HepG2 (cell line): Measurements from ENCODE around the gene CLCA1. TPM values are rescaled to one million over a fixed set of nuclear protein-coding genes. Genes with fewer than 3 reads are reported as not detected.

ENCODE experiments used
- ATAC-seq: fragments of 200-7000 bp; cut with Tn5 transposase; 3 replicates; pipeline ENCODE4 v1.9.1; 2020; ENCODE audit warnings: mild to moderate bottlenecking, moderate library complexity
- BruUV-seq: library from RNA; stranded (reverse); fragments of 400-500 nt; replicated peaks from 2 replicates; lab custom pipeline; 2021; lab: Mats Ljungman, UMichigan
- CTCF ChIA-PET: fragments of 300-600 bp; formaldehyde crosslinking; extraction: SDS; loops from one replicate; lab custom pipeline; 2021; ENCODE audit warnings: low total read pairs, inconsistent platforms, low intra/inter-chr PET ratio; lab: Yijun Ruan, JAX
- POLR2A ChIA-PET: fragments of 350-600 bp; sonication (Branson Sonifier 250); formaldehyde crosslinking; loops from one replicate; lab custom pipeline; 2020; ENCODE audit warnings: antibody characterized with exemption, inconsistent platforms; lab: Yijun Ruan, JAX
- DNase-seq: peaks from one replicate; pipeline ENCODE4 v3.0.0-alpha.2; 2015; ENCODE audit warnings: low spot score
- FAIRE-seq: peaks from 3 replicates; lab custom pipeline; 2011; peaks lifted over from hg19 to GRCh38; lab: Jason Lieb, UNC
- H2AFZ ChIP-seq: one replicate; pipeline ENCODE4 v1.6.1; 2011; ENCODE audit warnings: low read length, inconsistent platforms
- H3K27ac ChIP-seq: fragments of 300-600 bp; 3 replicates; pipeline ENCODE4 v1.8.0; 2011; ENCODE audit warnings: mixed run types, mild to moderate bottlenecking, mixed read lengths, low read length, inconsistent platforms; ENCODE audit not compliant: insufficient read depth; ENCODE audit errors: extremely low read length
- H3K27me3 ChIP-seq, 2 experiments: fragments of 200-600 bp in 1 of 2; 2 replicates in 1 of 2; 3 replicates in 1 of 2; pipeline versions ENCODE4 v1.6.0 to v1.8.0; 2011; ENCODE audit warnings: low read length in 2 of 2, mild to moderate bottlenecking in 2 of 2, moderate library complexity in 2 of 2, inconsistent platforms in 1 of 2; ENCODE audit not compliant: insufficient read depth in 2 of 2, control insufficient read depth in 1 of 2
- H3K36me3 ChIP-seq, 2 experiments: fragments of 200-600 bp in 1 of 2; replicated peaks in 1 of 2; 2 replicates in 1 of 2; 3 replicates in 1 of 2; pipeline versions ENCODE4 v1.5.1 to v1.8.0; 2011; ENCODE audit warnings: low read length in 2 of 2, inconsistent platforms in 1 of 2; ENCODE audit not compliant: insufficient read depth in 2 of 2, control insufficient read depth in 1 of 2
- H3K4me1 ChIP-seq: 2 replicates; pipeline ENCODE4 v1.5.1; 2012; ENCODE audit warnings: low read length, inconsistent platforms; ENCODE audit not compliant: insufficient read depth
- H3K4me2 ChIP-seq: 2 replicates; pipeline ENCODE4 v1.6.0; 2011; ENCODE audit warnings: low read depth, low read length, inconsistent platforms
- H3K4me3 ChIP-seq, 3 experiments: fragments of 200-600 bp in 1 of 3; sonication (generic), shearing (Covaris generic) in 1 of 3; replicated peaks in 1 of 3; 2 replicates each; pipeline ENCODE4 v1.5.1; 2011 to 2016; ENCODE audit warnings: low read length in 3 of 3, inconsistent platforms in 2 of 3, low read depth in 2 of 3, mild to moderate bottlenecking in 2 of 3, control low read depth in 1 of 3, mixed read lengths in 1 of 3; ENCODE audit not compliant: insufficient read depth in 1 of 3
- H3K79me2 ChIP-seq: one replicate; pipeline ENCODE4 v1.6.1; 2011; ENCODE audit warnings: low read length, inconsistent platforms; ENCODE audit not compliant: insufficient read depth
- H3K9ac ChIP-seq: 2 replicates; pipeline ENCODE4 v1.6.0; 2011; ENCODE audit warnings: mild to moderate bottlenecking, low read depth, low read length, inconsistent platforms; ENCODE audit not compliant: insufficient read depth
- H3K9me3 ChIP-seq: 2 replicates; pipeline ENCODE4 v1.5.1; 2012; ENCODE audit warnings: mild to moderate bottlenecking, low read length
- H4K20me1 ChIP-seq: 2 replicates; pipeline ENCODE4 v1.6.0; 2011; ENCODE audit warnings: inconsistent platforms, mild to moderate bottlenecking, low read length, moderate library complexity; ENCODE audit not compliant: insufficient read depth
- PLRG1 ChIP-seq: fragments of 450-650 bp; conservative IDR thresholded peaks from 2 replicates; pipeline ENCODE4 v1.6.1; 2016
- TBL1XR1 ChIP-seq: fragments of 150-350 bp; IDR thresholded peaks from 2 replicates; pipeline ENCODE4 v1.6.1; 2014; ENCODE audit warnings: borderline replicate concordance, low read length; ENCODE audit not compliant: partially characterized antibody
- TERF1 ChIP-seq: sonication (generic); formaldehyde crosslinking; IDR thresholded peaks from 2 replicates; pipeline ENCODE4 v1.8.0; 2022; ENCODE audit warnings: mild to moderate bottlenecking, missing genetic modification reagents, moderate library complexity
- ZFP36 ChIP-seq: fragments of 150-350 bp; IDR thresholded peaks from 2 replicates; pipeline ENCODE4 v1.6.1; 2018; ENCODE audit warnings: borderline replicate concordance, low read length, low read depth; ENCODE audit not compliant: partially characterized antibody
- ZNF264 ChIP-seq: sonication (generic); formaldehyde crosslinking; IDR thresholded peaks from 2 replicates; pipeline ENCODE4 v1.4.0; 2020; ENCODE audit warnings: missing genetic modification reagents
- WGBS: methylation state at CpG from one replicate; pipeline ENCODE4 v1.1.6; 2017; ENCODE audit warnings: low lambda C conversion rate; 5-methylcytosine and 5-hydroxymethylcytosine counted together
- in situ Hi-C: cut with HindIII; loops from 2 replicates; pipeline ENCODE4 v1.10.0; 2017; ENCODE audit warnings: low pct_unique_long_range_greater_than_20kb; ENCODE audit not compliant: extremely low pct_ligation_motif_present
- intact Hi-C: fragments of 100-400 bp; cut with micrococcal nuclease; formaldehyde crosslinking; loops from one replicate; pipeline ENCODE4 v1.10.0; 2022; ENCODE audit not compliant: unreplicated experiment
- polyA plus RNA-seq, 8 experiments: library from polyadenylated mRNA; depleted of rRNA in 3 of 8; stranded (reverse) in 7 of 8; unstranded in 1 of 8; fragments of >200 nt; fragmentation: Illumina TruSeq in 4 of 8; extraction: Trizol in 4 of 8; gene quantifications; 2 replicates each; pipeline versions ENCODE4 v1.2.1 to v1.2.3, GENCODE V29; 2011 to 2016; ENCODE audit warnings: low read depth in 4 of 8, missing spikeins in 1 of 8, mixed read lengths in 1 of 8; ENCODE audit not compliant: insufficient read depth in 1 of 8
- total RNA-seq, 5 experiments: library from RNA; depleted of rRNA; stranded (reverse); fragments of >200 nt; fragmentation: Illumina TruSeq; extraction: Trizol; gene quantifications; 2 replicates each; pipeline ENCODE4 v1.2.3, GENCODE V29; 2016; ENCODE audit warnings: low read depth in 1 of 5
- TF ChIP-seq, protein P1 (sequence below): IDR thresholded peaks from 2 replicates; pipeline ENCODE4 v1.6.1; 2018; ENCODE audit warnings: missing genetic modification reagents
- TF ChIP-seq, protein P2 (sequence below): sonication (generic); formaldehyde crosslinking; IDR thresholded peaks from 2 replicates; pipeline ENCODE4 v1.8.0; 2022; ENCODE audit warnings: mild to moderate bottlenecking, missing genetic modification reagents; ENCODE audit not compliant: insufficient replicate concordance

CLCA1 gene
- total and polyA plus RNA-seq, 2 of the 13 experiments (the other 11 are each of a cell fraction or from before 2014, with no cell fraction given), result not detected

DNA sequence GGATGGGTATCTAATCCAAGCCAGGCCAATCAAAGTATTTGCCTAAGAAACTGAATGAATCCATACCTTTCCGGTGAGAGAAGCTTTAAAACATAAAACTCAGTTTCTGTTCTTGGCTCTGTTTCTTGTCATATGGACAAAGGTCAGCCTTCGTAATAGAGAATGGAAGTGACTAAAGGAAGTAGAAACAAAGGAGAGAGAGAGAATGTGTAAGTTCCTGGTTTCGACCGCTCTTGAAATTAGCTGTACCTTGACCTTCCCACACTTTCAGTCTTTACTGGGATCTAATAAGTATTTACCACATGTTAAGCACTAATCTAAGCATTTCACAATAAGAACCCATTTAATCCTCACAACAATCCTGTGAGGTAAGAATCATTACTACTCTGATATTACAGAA, 58.6 kb downstream of the CLCA1 start:
- ATAC-seq (no peak), FAIRE-seq (no peak), DNase-seq (no peak)
- WGBS, result 1% methylated on average over 4 of the region's 4 CpGs
- no peaks in the 10 kb centered on the region for H3K9me3 ChIP-seq
- in situ Hi-C loops, result no loop called here
- no peak overlapping the region for H3K9ac ChIP-seq
- H3K36me3 ChIP-seq, result no peaks in the 10 kb centered on the region
- no peak overlapping the region for H3K4me2 ChIP-seq
- intact Hi-C loops, result no loop called here
- ChIA-PET CTCF (no interaction called here), POLR2A (no interaction called here)
- no peaks in the 10 kb centered on the region for H3K79me2 ChIP-seq
- no peaks in the 10 kb centered on the region for H4K20me1 ChIP-seq
- no peak overlapping the region for H2AFZ ChIP-seq
- no peak overlapping the region for H3K27ac ChIP-seq
- BruUV-seq, result no TSS peak
- no peak overlapping the region for H3K4me3 ChIP-seq
- no peaks in the 10 kb centered on the region; a peak in 1 of 5 replicates for H3K27me3 ChIP-seq
- H3K4me1 ChIP-seq, result no peaks in the 10 kb centered on the region
- TF ChIP-seq PLRG1 (no peak), ZNF264 (CRISPR knock-in tag) (no peak), ZFP36 (no peak), TBL1XR1 (no peak), TERF1 (no peak)
- TF ChIP-seq, protein P1, sequence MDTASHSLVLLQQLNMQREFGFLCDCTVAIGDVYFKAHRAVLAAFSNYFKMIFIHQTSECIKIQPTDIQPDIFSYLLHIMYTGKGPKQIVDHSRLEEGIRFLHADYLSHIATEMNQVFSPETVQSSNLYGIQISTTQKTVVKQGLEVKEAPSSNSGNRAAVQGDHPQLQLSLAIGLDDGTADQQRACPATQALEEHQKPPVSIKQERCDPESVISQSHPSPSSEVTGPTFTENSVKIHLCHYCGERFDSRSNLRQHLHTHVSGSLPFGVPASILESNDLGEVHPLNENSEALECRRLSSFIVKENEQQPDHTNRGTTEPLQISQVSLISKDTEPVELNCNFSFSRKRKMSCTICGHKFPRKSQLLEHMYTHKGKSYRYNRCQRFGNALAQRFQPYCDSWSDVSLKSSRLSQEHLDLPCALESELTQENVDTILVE (CRISPR knock-in tag), result no peak
- TF ChIP-seq, protein P2, sequence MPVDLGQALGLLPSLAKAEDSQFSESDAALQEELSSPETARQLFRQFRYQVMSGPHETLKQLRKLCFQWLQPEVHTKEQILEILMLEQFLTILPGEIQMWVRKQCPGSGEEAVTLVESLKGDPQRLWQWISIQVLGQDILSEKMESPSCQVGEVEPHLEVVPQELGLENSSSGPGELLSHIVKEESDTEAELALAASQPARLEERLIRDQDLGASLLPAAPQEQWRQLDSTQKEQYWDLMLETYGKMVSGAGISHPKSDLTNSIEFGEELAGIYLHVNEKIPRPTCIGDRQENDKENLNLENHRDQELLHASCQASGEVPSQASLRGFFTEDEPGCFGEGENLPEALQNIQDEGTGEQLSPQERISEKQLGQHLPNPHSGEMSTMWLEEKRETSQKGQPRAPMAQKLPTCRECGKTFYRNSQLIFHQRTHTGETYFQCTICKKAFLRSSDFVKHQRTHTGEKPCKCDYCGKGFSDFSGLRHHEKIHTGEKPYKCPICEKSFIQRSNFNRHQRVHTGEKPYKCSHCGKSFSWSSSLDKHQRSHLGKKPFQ, result no peak
